Right cardiac atrium (tissue), 5 donors: Measurements from ENCODE around the gene PPP1R9B. TPM values are rescaled to one million over a fixed set of nuclear protein-coding genes. Genes with fewer than 3 reads are reported as not detected.
A peak's percentile ranks its signal among the peaks of the same experiment; 100 is the strongest.

Source experiments
- ATAC-seq, 2 donors: fragments of 200-7000 bp; cut with Tn5 transposase; one replicate each; pipeline versions ENCODE4 v1.8.0 to v1.9.1; 2020; ENCODE audit warnings: moderate library complexity in 2 of 2, mild to moderate bottlenecking in 1 of 2
- DNase-seq, 3 donors: peaks; one replicate each; pipeline ENCODE4 v3.0.0-alpha.2; 2020
- H3K27ac ChIP-seq: one replicate; pipeline ENCODE4 v1.5.1; 2013; ENCODE audit warnings: mild to moderate bottlenecking, low read length, control low read depth, moderate library complexity
- H3K27me3 ChIP-seq: one replicate; pipeline ENCODE4 v1.6.1; 2013; ENCODE audit not compliant: control insufficient read depth, insufficient read depth
- H3K4me1 ChIP-seq: one replicate; pipeline ENCODE4 v1.6.1; 2013; ENCODE audit warnings: low read length; ENCODE audit not compliant: control insufficient read depth, insufficient read depth
- H3K4me3 ChIP-seq: one replicate; pipeline ENCODE4 v1.5.1; 2013; ENCODE audit warnings: low read length, control low read depth
- H3K9me3 ChIP-seq: one replicate; pipeline ENCODE4 v1.6.1; 2013; ENCODE audit warnings: low read length; ENCODE audit not compliant: control insufficient read depth
- WGBS: extraction: QIAGEN DNeasy Blood & Tissue Kit; methylation state at CpG from one replicate; pipeline ENCODE4 v1.1.7; 2013; 5-methylcytosine and 5-hydroxymethylcytosine counted together
- intact Hi-C, 4 donors: fragments of 100-400 bp; cut with DNase I; formaldehyde crosslinking; loops; one replicate each; pipeline versions ENCODE4 v1.11.0 to v1.14.0; 2022 to 2023
- polyA plus RNA-seq: library from polyadenylated mRNA; stranded (reverse); fragments of 200-250 nt; gene quantifications from one replicate; pipeline ENCODE4 v1.2.3, GENCODE V29; 2013
- total RNA-seq, 4 donors: library from RNA; stranded (reverse); fragmentation: NEBNext Ultra II Directional; extraction: Animal tissue kit (Norgen Biotek cat#: 25700); gene quantifications; one replicate each; pipeline ENCODE4 v1.2.1, GENCODE V29; 2021
- donor health status: healthy with polysubstance abuse.
- donor health status: DM: no; HTN: yes; CAD: no.
- donor health status: DM: no; HTN: no; CAD: no.
- donor health status: DM: no; HTN: yes; CAD: no; lungs with severe emphysema.
- donor health status: DM: yes; HTN: yes; CAD: no.

Gene PPP1R9B
- total and polyA plus RNA-seq, 5 donors = 26.5 to 40.7 (median 34.4) TPM

DNA sequence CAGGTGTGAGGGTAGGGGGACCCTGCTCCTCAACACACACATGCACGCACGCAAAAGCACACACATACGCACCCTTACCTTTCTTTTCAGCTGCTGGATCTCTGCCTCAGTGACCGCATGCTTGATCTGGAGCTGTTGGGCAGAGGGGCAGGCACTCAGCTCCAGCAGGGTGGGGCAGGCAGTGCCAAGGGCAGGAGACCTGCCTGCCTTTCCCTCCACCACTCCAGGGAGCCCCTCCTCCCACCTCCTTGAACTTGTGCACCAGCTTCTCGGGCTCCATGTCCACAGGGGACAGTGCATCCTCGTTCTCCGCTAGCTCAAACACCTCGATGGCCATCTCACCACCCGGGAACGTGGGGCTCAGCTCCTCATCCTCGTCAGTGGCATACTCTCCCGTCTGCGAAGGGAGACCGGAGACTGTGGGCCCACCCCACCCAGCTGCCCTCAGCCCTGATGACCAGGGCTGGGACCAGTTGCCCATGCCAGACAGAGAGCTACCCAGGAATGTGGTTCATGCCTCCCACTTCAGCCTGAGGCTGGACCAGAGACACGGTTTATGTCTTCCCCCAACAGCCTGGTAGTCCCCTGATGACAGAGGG is 11.2 kb downstream of the PPP1R9B start:
- peaks cover 1% of the 10 kb centered on the region for H3K4me1 ChIP-seq
- no peak overlapping the region for H3K27ac ChIP-seq
- no peak overlapping the region for H3K4me3 ChIP-seq
- intact Hi-C loops = loop anchor here in 1 of 4 donors (10.0 kb wide), 1 partner anchor 56 kb away; no protein-coding TSS in a partner anchor
- no peak for ATAC-seq
- no peaks in the 10 kb centered on the region for H3K27me3 ChIP-seq
- 86% methylated on average over 15 of the region's 15 CpGs for WGBS
- no peaks in the 10 kb centered on the region for H3K9me3 ChIP-seq
- peak in 1 of 3 donors; percentile 46 for DNase-seq

DNA sequence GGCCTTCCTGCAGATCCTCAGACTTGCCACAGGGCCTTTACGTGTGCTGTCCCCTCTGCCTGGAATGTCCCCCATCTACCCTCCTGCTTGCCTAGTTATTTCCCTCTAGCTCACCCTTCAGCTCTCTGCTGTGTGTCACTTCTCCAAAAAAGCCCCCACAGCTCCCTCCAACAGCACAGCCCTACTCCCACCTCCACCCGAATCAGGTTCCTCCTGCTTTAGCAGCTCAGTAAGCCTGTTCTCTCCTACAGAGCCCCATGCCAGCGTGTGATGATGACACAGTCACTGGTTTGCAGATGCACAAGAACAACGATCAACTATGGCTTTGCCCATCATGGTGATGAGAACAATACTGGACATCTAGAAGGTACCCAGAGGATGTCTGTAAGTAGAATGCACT is 13.4 kb downstream of the PPP1R9B start:
- Histone ChIP-seq H3K27me3 (no peaks in the 10 kb centered on the region), H3K27ac (no peak overlapping the region), H3K4me1 (peaks cover 4% of the 10 kb centered on the region), H3K9me3 (no peaks in the 10 kb centered on the region), H3K4me3 (no peak overlapping the region)
- intact Hi-C loops = loop anchor here in 1 of 4 donors (10.0 kb wide), 1 partner anchor 58 kb away; no protein-coding TSS in a partner anchor
- ATAC-seq (no peak), DNase-seq (no peak)
- 87% methylated on average over 4 of the region's 4 CpGs for WGBS

DNA sequence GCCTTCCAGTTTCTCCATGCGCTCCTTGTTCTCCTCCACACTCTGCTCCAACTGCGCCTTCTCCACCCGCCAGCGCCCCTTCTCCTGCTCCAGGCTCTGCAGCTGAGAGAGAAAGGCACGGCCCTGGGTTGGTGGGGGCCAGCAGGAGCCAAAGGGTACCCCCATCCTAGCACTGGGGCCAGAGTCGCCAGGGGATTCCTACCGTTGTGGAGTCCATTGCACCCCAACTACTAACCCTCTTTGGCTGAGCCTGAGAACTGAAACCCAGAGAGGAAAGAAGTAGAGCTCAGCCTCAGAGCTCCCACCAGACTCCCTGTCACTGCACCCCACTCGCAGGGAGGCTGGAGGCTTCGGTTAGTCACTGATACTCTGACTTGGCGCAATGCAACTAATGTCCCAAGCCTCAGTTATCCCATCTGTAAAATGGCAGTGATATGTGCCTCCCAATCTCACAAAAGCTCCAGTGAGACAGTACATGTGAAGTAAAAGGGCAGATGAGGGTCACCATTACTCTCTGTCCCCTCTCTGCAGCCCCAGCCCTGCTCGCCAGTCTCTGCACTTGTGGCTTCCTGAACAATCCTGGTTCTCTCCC is 14.3 kb downstream of the PPP1R9B start:
- H3K27ac ChIP-seq = no peak overlapping the region
- 93% methylated on average over 11 of the region's 11 CpGs for WGBS
- H3K4me3 ChIP-seq = no peak overlapping the region
- no peaks in the 10 kb centered on the region for H3K9me3 ChIP-seq
- H3K4me1 ChIP-seq = peaks cover 4% of the 10 kb centered on the region
- DNase-seq = peak in 1 of 3 donors; percentile 48
- intact Hi-C loops = loop anchor here in 1 of 4 donors (10.0 kb wide), 1 partner anchor 59 kb away; no protein-coding TSS in a partner anchor
- ATAC-seq = no peak
- H3K27me3 ChIP-seq = no peaks in the 10 kb centered on the region

DNA sequence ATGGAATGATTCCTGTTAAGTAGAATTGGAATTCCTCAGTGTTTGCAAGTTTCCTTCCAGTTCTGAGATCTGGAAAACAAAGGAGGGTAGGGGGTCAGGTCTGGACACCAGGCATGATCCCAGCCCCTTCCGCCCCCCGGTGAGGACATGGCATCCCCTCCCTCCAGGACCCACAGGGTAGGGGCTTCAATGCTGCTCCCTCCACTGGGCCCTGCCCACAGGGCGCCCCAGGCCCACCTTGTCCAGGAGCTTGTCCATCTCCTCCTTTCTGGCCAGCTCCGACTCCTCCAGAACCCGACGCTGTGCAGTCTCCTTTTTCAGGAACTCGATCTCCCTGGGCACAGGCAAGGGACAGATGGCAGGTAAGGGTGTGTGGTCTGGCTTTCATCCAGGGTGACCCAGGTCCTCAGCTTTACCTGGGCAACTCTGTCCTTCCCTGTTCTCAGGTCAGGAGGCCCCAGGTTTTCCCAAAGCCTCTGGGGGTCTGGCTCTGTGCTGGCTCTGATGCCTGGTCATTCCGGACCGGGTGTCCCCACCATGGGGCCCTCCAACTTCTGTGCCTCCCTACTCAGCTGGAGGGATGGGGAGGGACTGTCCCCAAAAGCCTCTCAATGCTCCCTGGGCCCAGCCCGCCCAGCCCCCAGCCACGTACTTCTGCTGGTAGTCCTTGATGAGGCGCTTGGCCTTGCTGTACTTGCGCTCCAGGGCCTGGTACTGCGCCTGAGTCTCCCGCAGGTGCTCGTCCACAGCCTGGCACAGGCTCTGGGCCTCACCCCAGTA is 15.0 kb downstream of the PPP1R9B start:
- ATAC-seq (no peak), DNase-seq (peak in 1 of 3 donors; percentile 60)
- Histone ChIP-seq H3K27me3 (no peaks in the 10 kb centered on the region), H3K9me3 (no peaks in the 10 kb centered on the region), H3K4me3 (no peak overlapping the region), H3K27ac (no peak overlapping the region), H3K4me1 (peaks cover 3% of the 10 kb centered on the region)
- intact Hi-C loops = loop anchor here in 1 of 4 donors (10.0 kb wide), 1 partner anchor 59 kb away; no protein-coding TSS in a partner anchor
- 88% methylated on average over 16 of the region's 16 CpGs for WGBS

DNA sequence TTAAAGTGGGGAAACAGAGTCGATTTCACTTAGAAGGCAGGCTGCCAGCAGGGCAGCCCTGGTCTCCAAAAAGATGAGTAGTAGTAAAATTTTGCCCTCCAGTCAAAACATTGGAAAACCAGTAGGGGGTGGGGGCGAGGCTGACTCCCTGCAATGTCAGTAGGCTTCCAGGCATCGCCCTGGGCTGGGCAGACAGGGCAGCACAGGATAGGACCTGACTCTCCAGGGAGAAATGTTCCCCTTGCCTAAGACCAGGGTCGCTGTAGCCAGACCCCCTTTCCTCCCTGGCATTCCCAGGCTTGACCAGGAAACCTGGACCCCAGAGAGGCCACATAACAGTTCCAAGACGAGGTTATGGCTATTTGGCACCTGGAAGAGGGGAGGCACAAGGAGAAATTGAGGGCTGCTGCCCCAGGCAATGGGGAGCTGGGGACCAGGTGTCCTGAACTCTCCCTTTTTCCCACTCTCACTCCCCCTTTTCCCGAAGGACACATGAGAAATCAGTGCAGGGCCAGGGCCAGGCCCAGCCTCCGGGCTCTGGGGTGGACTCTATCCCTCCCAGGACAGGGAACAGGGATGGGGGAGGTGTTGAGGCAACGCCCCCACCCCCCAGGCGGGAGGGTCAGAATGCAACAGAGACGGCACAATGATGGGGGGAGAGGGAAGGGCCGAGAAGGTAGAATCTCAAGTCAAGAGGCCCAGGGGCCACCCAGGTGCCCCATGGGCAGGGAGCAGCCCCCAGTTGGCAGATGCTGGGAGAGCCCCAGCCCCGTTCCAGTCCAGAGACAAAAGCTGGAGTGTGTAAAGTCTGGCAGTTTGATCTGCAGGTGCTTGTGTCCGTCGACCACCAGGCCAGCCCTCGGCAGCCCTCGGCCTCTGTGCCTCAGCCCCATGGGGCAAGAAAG is 16.0 kb downstream of the PPP1R9B start:
- Histone ChIP-seq H3K4me1 (peaks cover 3% of the 10 kb centered on the region), H3K9me3 (no peaks in the 10 kb centered on the region), H3K4me3 (no peak overlapping the region), H3K27ac (no peak overlapping the region), H3K27me3 (no peaks in the 10 kb centered on the region)
- no peak for ATAC-seq
- peak in 2 of 3 donors; percentile 38 to 52 for DNase-seq
- WGBS = 74% methylated on average over 16 of the region's 16 CpGs
- intact Hi-C loops = loop anchor here in 1 of 4 donors (10.0 kb wide), 1 partner anchor 60 kb away; no protein-coding TSS in a partner anchor

DNA sequence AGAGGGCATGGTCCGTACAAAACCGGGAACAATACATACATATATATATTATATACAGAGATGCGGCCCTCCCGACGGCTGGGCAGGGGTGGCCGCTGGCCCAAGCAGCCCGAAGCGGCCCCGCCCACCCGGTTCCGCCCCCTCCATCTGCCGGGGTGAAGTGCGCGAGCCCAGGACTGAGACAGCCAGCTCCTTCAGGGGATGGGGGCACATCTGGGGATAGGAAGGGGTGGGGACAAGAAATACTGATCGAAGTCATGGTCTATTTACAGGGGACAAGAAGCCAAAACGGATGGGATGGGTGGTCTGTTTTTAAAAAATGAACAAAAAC is 16.7 kb downstream of the PPP1R9B start:
- H3K4me3 ChIP-seq = no peak overlapping the region
- no peaks in the 10 kb centered on the region for H3K27me3 ChIP-seq
- H3K4me1 ChIP-seq = peaks cover 6% of the 10 kb centered on the region
- intact Hi-C loops = loop anchor here in 1 of 4 donors (10.0 kb wide), 1 partner anchor 61 kb away; no protein-coding TSS in a partner anchor
- no peaks in the 10 kb centered on the region for H3K9me3 ChIP-seq
- ATAC-seq = peak in 1 of 2 donors; percentile 17
- H3K27ac ChIP-seq = peak overlapping the region; percentile 90
- 26% methylated on average over 16 of the region's 16 CpGs for WGBS
- DNase-seq = peak in 2 of 3 donors; percentile 75

DNA sequence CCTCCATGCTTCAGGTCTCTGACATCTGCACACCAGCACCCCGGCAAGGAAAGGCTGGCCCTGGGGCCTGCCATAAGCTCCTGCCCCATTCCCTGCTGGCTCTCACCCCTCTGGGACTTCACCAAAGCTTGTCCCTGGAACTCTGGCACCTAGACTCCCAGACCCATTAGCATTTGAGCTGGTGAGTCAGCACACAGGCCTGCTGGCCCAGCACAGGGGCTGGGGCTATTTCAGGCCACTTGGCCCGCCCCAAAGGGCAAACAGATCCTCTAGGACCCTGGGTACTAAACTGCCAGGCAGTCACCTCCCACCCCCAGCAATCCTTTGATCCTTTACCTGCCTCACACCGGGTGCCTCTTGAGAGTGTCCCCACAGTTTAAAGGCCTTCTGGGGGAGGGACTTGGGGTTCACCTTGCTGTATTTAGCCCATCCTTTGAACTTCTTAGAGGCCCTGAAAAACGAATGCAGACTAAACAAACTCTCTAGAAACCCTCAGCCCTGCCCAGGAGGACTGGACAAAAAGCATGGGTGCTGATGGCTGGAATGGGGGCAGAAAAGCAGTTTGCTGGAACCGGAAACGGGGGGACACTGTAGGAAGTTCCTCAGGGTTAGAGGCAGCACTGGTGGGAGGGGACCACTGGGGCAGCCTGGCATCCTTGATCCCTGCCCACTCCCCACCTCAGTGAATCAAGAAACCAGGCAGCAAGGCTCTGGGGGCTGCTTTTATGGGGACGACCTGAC is 17.3 kb downstream of the PPP1R9B start:
- Histone ChIP-seq H3K27ac (peak overlapping the region; percentile 90), H3K9me3 (no peaks in the 10 kb centered on the region), H3K27me3 (no peaks in the 10 kb centered on the region), H3K4me3 (no peak overlapping the region), H3K4me1 (peaks cover 10% of the 10 kb centered on the region)
- intact Hi-C loops = loop anchor here in 1 of 4 donors (10.0 kb wide), 1 partner anchor 62 kb away; no protein-coding TSS in a partner anchor
- WGBS = 47% methylated on average over 7 of the region's 7 CpGs
- DNase-seq (peak; percentile 61 to 78 (median 67)), ATAC-seq (peak; percentile 44 to 71)

DNA sequence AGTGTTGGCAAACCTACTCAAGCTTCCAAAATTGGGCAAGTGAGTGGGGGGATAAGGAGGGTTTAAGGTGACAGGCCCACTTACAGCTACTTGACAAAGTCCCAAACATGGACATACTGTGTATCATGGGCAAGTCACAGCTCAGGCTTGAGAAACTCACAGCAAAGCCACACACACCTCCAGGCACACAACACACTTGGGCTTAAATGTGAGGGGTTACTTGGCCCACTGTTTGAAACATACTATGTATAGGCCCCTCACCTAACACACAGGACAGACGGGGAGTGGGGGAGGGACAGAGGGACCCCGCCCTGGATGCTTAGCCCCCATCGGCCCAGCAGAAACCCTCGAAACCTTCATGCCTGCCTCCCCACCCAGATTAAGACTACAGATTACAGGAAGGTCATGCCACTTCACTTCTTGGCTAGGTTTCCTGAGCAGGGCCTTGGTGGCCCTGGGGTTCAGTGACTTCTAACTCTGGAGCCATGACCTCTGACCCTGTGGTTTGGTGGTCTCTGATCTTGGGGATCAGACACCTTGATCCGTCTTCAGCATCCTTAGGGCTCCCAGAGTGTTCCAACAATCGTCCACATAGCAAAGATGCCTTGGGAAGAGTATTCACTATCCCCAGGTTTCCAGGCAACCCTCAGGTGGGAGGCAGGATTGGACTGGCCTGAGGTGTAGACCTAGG is 18.2 kb downstream of the PPP1R9B start:
- DNase-seq (peak in 2 of 3 donors; percentile 16 to 39), ATAC-seq (no peak)
- Histone ChIP-seq H3K4me1 (peaks cover 10% of the 10 kb centered on the region), H3K27me3 (no peaks in the 10 kb centered on the region), H3K4me3 (no peak overlapping the region), H3K9me3 (no peaks in the 10 kb centered on the region), H3K27ac (peak overlapping the region; percentile 90)
- intact Hi-C loops = loop anchor here in 1 of 4 donors (10.0 kb wide), 1 partner anchor 63 kb away; no protein-coding TSS in a partner anchor
- WGBS = 85% methylated on average over 6 of the region's 6 CpGs

DNA sequence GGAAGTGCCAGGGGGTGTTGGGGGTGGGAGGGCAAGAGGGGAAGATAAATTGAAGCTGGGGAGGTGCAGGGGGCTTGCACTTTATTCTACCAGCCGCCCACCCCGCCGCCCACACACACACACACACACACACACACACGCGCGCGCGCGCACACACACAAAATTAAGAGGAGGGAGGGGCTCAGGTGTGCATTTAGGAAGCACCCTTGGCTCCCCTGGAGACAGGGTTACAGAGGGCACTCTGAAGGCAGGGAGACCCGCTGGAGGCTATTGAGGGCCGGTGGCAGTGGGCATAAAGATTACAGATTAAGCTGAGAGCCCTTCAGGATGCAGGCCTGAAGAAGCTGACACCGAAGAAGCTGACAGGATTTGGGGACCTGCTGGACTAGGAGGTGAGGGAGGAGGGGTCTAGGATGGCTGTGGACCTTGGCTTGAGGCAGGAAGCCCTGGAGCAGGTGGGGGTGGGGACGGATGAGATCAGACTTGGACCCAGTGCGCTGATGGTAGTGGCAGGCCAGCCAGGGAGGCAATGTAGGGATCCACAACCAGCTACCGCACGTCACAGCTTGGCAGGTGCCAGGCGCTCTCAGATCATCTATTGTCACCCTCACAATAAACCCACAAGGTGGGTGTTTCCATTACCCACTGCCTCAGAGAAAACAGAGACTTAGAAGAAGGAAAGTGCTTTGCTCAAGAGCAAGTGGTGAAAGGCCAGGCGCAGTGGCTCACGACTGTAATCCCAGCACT is 19.7 kb downstream of the PPP1R9B start:
- no peak overlapping the region for H3K4me3 ChIP-seq
- WGBS = 54% methylated on average over 19 of the region's 19 CpGs
- DNase-seq (peak in 2 of 3 donors; percentile 44 to 47), ATAC-seq (no peak)
- no peak overlapping the region for H3K27ac ChIP-seq
- H3K9me3 ChIP-seq = no peaks in the 10 kb centered on the region
- intact Hi-C loops = loop anchor here in 1 of 4 donors (10.0 kb wide), 1 partner anchor 64 kb away; no protein-coding TSS in a partner anchor
- H3K4me1 ChIP-seq = peaks cover 10% of the 10 kb centered on the region
- H3K27me3 ChIP-seq = no peaks in the 10 kb centered on the region
